Measurements from ENCODE around the gene SLC38A11.
"Not testable (repeated sequence)": the region's sequence is repeated elsewhere in the genome, so short reads cannot be mapped to it uniquely, and the experiment has no call there.

The SLC38A11 gene

GRCh38 chr2:164877169-164877568, 78.2 kb downstream of the SLC38A11 start:
- no peak for DNase-seq (ENCODE audit: low read depth)

GRCh38 chr2:164875334-164876205, 79.8 kb downstream of the SLC38A11 start:
- DNase-seq (ENCODE audit: low read depth), result no peak

- no peak for DNase-seq (ENCODE audit: low read depth)
Observed at GRCh38 chr2:164873210-164873908, 82.0 kb downstream of the SLC38A11 start.

- DNase-seq (ENCODE audit: low read depth), result no peak
Observed at GRCh38 chr2:164871404-164871803, 83.9 kb downstream of the SLC38A11 start.

GRCh38 chr2:164869420-164869772, 85.9 kb downstream of the SLC38A11 start:
- no peak for DNase-seq (ENCODE audit: low read depth)

GRCh38 chr2:164868563-164869419, 86.5 kb downstream of the SLC38A11 start:
- DNase-seq (ENCODE audit: low read depth), result no peak

- no peak for DNase-seq (ENCODE audit: low read depth)
Observed at GRCh38 chr2:164867779-164868397, 87.4 kb downstream of the SLC38A11 start.

GRCh38 chr2:164866381-164866780, 88.9 kb downstream of the SLC38A11 start:
- not testable (repeated sequence) for DNase-seq (ENCODE audit: low read depth)

- DNase-seq (ENCODE audit: low read depth), result no peak
Observed at GRCh38 chr2:164860694-164861042, 94.7 kb downstream of the SLC38A11 start.

- DNase-seq (ENCODE audit: low read depth), result not testable (repeated sequence)
Observed at GRCh38 chr2:164859906-164860693, 95.2 kb downstream of the SLC38A11 start.

- DNase-seq (ENCODE audit: low read depth), result no peak
Observed at GRCh38 chr2:164859251-164859818, 96.0 kb downstream of the SLC38A11 start.

- DNase-seq (ENCODE audit: low read depth), result no peak
Observed at GRCh38 chr2:164852086-164852485, 103.2 kb downstream of the SLC38A11 start.

- DNase-seq (ENCODE audit: low read depth), result no peak
Observed at GRCh38 chr2:164850235-164850634, 105.1 kb downstream of the SLC38A11 start.

- no peak for DNase-seq (ENCODE audit: low read depth)
Observed at GRCh38 chr2:164849506-164849905, 105.8 kb downstream of the SLC38A11 start.

GRCh38 chr2:164847981-164848741, 107.2 kb downstream of the SLC38A11 start:
- DNase-seq (ENCODE audit: low read depth), result no peak

GRCh38 chr2:164847291-164847690, 108.0 kb downstream of the SLC38A11 start:
- no peak for DNase-seq (ENCODE audit: low read depth)

- DNase-seq (ENCODE audit: low read depth), result no peak
Observed at GRCh38 chr2:164846276-164846675, 109.0 kb downstream of the SLC38A11 start.
